Liver (tissue), 3 donors: ENCODE results near the gene TBC1D10B.

ENCODE experiments used
- CTCF ChIP-seq: fragments of 150-350 bp; IDR thresholded peaks from 2 replicates; pipeline ENCODE4 v1.5.1; 2017; ENCODE audit warnings: improper control_type of control experiment, low read depth, low read length; ENCODE audit not compliant: missing input control
- GABPA ChIP-seq, 2 donors: IDR thresholded peaks in 1 of 2; conservative IDR thresholded peaks in 1 of 2; 2 replicates each; pipeline ENCODE4 v1.6.1; 2016; ENCODE audit warnings: antibody characterized with exemption in 2 of 2, mild to moderate bottlenecking in 1 of 2, moderate library complexity in 1 of 2
- JUND ChIP-seq, 2 donors: IDR thresholded peaks; 2 replicates each; pipeline ENCODE4 v1.6.1; 2016; ENCODE audit warnings: antibody characterized with exemption in 2 of 2
- RAD21 ChIP-seq, 2 donors: IDR thresholded peaks; 2 replicates each; pipeline ENCODE4 v1.6.1; 2016; ENCODE audit warnings: antibody characterized with exemption in 2 of 2, mild to moderate bottlenecking in 2 of 2
- REST ChIP-seq: IDR thresholded peaks from 2 replicates; pipeline ENCODE4 v1.6.1; 2016; ENCODE audit warnings: antibody characterized with exemption, mild to moderate bottlenecking
- RXRA ChIP-seq, 2 donors: IDR thresholded peaks; 2 replicates each; pipeline ENCODE4 v1.6.1; 2017 to 2018; ENCODE audit warnings: antibody characterized with exemption in 2 of 2, mild to moderate bottlenecking in 1 of 2
- SP1 ChIP-seq: IDR thresholded peaks from 2 replicates; pipeline ENCODE4 v1.6.1; 2018; ENCODE audit warnings: antibody characterized with exemption, mild to moderate bottlenecking
- YY1 ChIP-seq: IDR thresholded peaks from 2 replicates; pipeline ENCODE4 v1.6.1; 2016; ENCODE audit warnings: antibody characterized with exemption, mild to moderate bottlenecking
- ZBTB33 ChIP-seq: IDR thresholded peaks from 2 replicates; pipeline ENCODE4 v1.6.1; 2016; ENCODE audit warnings: antibody characterized with exemption
- donor health status: healthy.
- donor health status: healthy.

- TF ChIP-seq CTCF (no peak), SP1 (no peak), YY1 (no peak), RAD21 (IDR thresholded peaks at IDR 0.05) (no peak), REST (no peak), ZBTB33 (no peak), JUND (IDR thresholded peaks at IDR 0.05) (no peak), RXRA (IDR thresholded peaks at IDR 0.05) (no peak), GABPA (IDR thresholded peaks at IDR 0.05 in 1 of 2, conservative IDR thresholded peaks at IDR 0.05 in 1 of 2) (no peak)
These were observed 37.7 kb upstream of the TBC1D10B start for GRCh38 chr16:30407804-30408534.
